ENCODE measurements around the gene IRAK1. TPM values are rescaled to one million over a fixed set of nuclear protein-coding genes. Genes with fewer than 3 reads are reported as not detected.

Gene IRAK1
- total and polyA plus RNA-seq, 2 of the 13 experiments (the other 11 are each of a cell fraction or from before 2014, with no cell fraction given): 57.7 to 77.3 TPM

GRCh38 chrX:154056770-154057241 lies 37.1 kb upstream of the IRAK1 start (continued):
- TF ChIP-seq ZBTB40 (IDR thresholded peaks at IDR 0.05): no peak
- TF ChIP-seq ZBTB40 (CRISPR knock-in tag; IDR thresholded peaks at IDR 0.05): no peak
- no peak for TF ChIP-seq ZNF780A (CRISPR knock-in tag; IDR thresholded peaks at IDR 0.05)
- TF ChIP-seq FOXO1 (CRISPR knock-in tag; IDR thresholded peaks at IDR 0.05): peak; percentile 80
- no peak for TF ChIP-seq FOXP1 (IDR thresholded peaks at IDR 0.05)
- peak; percentile 83 for TF ChIP-seq FOXP1 (CRISPR knock-in tag; IDR thresholded peaks at IDR 0.05)
- no peak for TF ChIP-seq HINFP (CRISPR knock-in tag; IDR thresholded peaks at IDR 0.05; ENCODE audit: low read depth)
- peak; percentile 89 for TF ChIP-seq FOXA3 (CRISPR knock-in tag; IDR thresholded peaks at IDR 0.05)
- peak; percentile 59; the same call in 1 of the 2 replicates for TF ChIP-seq TFDP2 (CRISPR knock-in tag; IDR thresholded peaks at IDR 0.05)
- TF ChIP-seq SOX5 (CRISPR knock-in tag; IDR thresholded peaks at IDR 0.05; ENCODE audit: borderline replicate concordance): peak; percentile 86
- no peak for TF ChIP-seq MAF1 (CRISPR knock-in tag; IDR thresholded peaks at IDR 0.05; ENCODE audit: borderline replicate concordance)
- TF ChIP-seq ZBTB33 (CRISPR knock-in tag; IDR thresholded peaks at IDR 0.05): peak; percentile 73
- no peak for TF ChIP-seq MTA3 (CRISPR knock-in tag; IDR thresholded peaks at IDR 0.05)
- no peak for TF ChIP-seq NR2F6 (IDR thresholded peaks at IDR 0.05)
- peak; percentile 66; the same call in 1 of the 2 replicates for TF ChIP-seq NR2F6 (CRISPR knock-in tag; IDR thresholded peaks at IDR 0.05)
- TF ChIP-seq MTA1 (CRISPR knock-in tag; IDR thresholded peaks at IDR 0.05; ENCODE audit: borderline replicate concordance): no peak
- no peak for TF ChIP-seq FOXC1 (CRISPR knock-in tag; IDR thresholded peaks at IDR 0.05; ENCODE audit: borderline replicate concordance)
- no peak for TF ChIP-seq POLR2AphosphoS2 (IDR thresholded peaks at IDR 0.05; ENCODE audit: low read depth, low read length)

All from HepG2 (cell line).